RPMI8226 (cell line): Measurements from ENCODE around the gene KRTAP17-1.

Experiments
- DNase-seq: peaks from one replicate; pipeline ENCODE4 v3.0.0-alpha.2; 2015

Gene KRTAP17-1

GRCh38 chr17:41331606-41332005 lies 16.1 kb upstream of the KRTAP17-1 start:
- DNase-seq, result no peak

- peak; percentile 51 for DNase-seq
Measured at GRCh38 chr17:41329279-41329948, 13.9 kb upstream of the KRTAP17-1 start.

GRCh38 chr17:41328207-41328606 lies 12.7 kb upstream of the KRTAP17-1 start:
- no peak for DNase-seq

GRCh38 chr17:41327411-41328120 lies 12.1 kb upstream of the KRTAP17-1 start:
- no peak for DNase-seq

GRCh38 chr17:41326173-41327145 lies 10.9 kb upstream of the KRTAP17-1 start:
- DNase-seq, result no peak

GRCh38 chr17:41325611-41326010 lies 10.1 kb upstream of the KRTAP17-1 start:
- no peak for DNase-seq

GRCh38 chr17:41325126-41325525 lies 9.6 kb upstream of the KRTAP17-1 start:
- DNase-seq, result no peak

- peak; percentile 61 for DNase-seq
Measured at GRCh38 chr17:41324180-41325075, 8.9 kb upstream of the KRTAP17-1 start.

GRCh38 chr17:41322903-41323895 lies 7.7 kb upstream of the KRTAP17-1 start:
- DNase-seq, result no peak

- peak; percentile 56 for DNase-seq
Measured at GRCh38 chr17:41322094-41322902, 6.8 kb upstream of the KRTAP17-1 start.

- no peak for DNase-seq
Measured at GRCh38 chr17:41318231-41318630, 2.7 kb upstream of the KRTAP17-1 start.

- no peak for DNase-seq
Measured at GRCh38 chr17:41315814-41316445, 420 bp upstream of the KRTAP17-1 start.

GRCh38 chr17:41311111-41311510 lies 4.4 kb downstream of the KRTAP17-1 start:
- no peak for DNase-seq

- DNase-seq, result peak; percentile 85
Measured at GRCh38 chr17:41308918-41309359, 6.6 kb downstream of the KRTAP17-1 start, which contains the start of gene KRTAP16-1. Gene KRTAP16-1 (minus strand): TSS chr17:41309309. CDS start chr17:41309253, 56 bp downstream.

- DNase-seq, result peak; percentile 95
Measured at GRCh38 chr17:41308251-41308917, 7.1 kb downstream of the KRTAP17-1 start.

- no peak for DNase-seq
Measured at GRCh38 chr17:41307647-41308046, 7.9 kb downstream of the KRTAP17-1 start.

GRCh38 chr17:41304091-41304490 lies 11.4 kb downstream of the KRTAP17-1 start:
- DNase-seq, result no peak

GRCh38 chr17:41302981-41303380 lies 12.5 kb downstream of the KRTAP17-1 start:
- no peak for DNase-seq
